Esophagus muscularis mucosa (tissue), 4 donors: ENCODE results near the gene SPATA33. TPM values are rescaled to one million over a fixed set of nuclear protein-coding genes. Genes with fewer than 3 reads are reported as not detected.

Experiments used
- DNase-seq: peaks from one replicate; pipeline ENCODE4 v3.0.0-alpha.2; 2017; ENCODE audit errors: extremely low spot score
- H3K27ac ChIP-seq, 4 donors: fragments of 200-600 bp; sonication (generic); replicated peaks in 1 of 4; 1 replicate in 3 of 4; 2 replicates in 1 of 4; pipeline ENCODE4 v1.5.1; 2016 to 2019; ENCODE audit warnings: mild to moderate bottlenecking in 1 of 4
- H3K27me3 ChIP-seq, 4 donors: fragments of 200-600 bp; sonication (generic); one replicate each; pipeline versions ENCODE4 v1.5.1 to v1.6.0; 2016 to 2019
- H3K36me3 ChIP-seq, 4 donors: fragments of 200-600 bp; sonication (generic); one replicate each; pipeline ENCODE4 v1.5.1; 2016 to 2019
- H3K4me1 ChIP-seq, 4 donors: fragments of 200-600 bp; sonication (generic); one replicate each; pipeline ENCODE4 v1.5.1; 2016 to 2019
- H3K4me3 ChIP-seq, 4 donors: fragments of 200-600 bp; sonication (generic); 1 replicate in 2 of 4; 2 replicates in 2 of 4; pipeline ENCODE4 v1.5.1; 2016 to 2019; ENCODE audit warnings: mild to moderate bottlenecking in 4 of 4, moderate library complexity in 1 of 4
- H3K9me3 ChIP-seq, 4 donors: fragments of 200-600 bp; sonication (generic); 1 replicate in 3 of 4; 2 replicates in 1 of 4; pipeline ENCODE4 v1.5.1; 2016 to 2019
- CTCF ChIP-seq, 3 experiments: fragments of 200-600 bp in 2 of 3; fragments of 450-650 bp in 1 of 3; sonication (generic) in 2 of 3; IDR thresholded peaks; one replicate each; pipeline ENCODE4 v1.5.1; 2017 to 2019; ENCODE audit warnings: antibody characterized with exemption in 3 of 3, mild to moderate bottlenecking in 2 of 3, moderate library complexity in 1 of 3
- EP300 ChIP-seq: sonication (generic); formaldehyde crosslinking; IDR thresholded peaks from one replicate; pipeline ENCODE4 v1.6.1; 2017; ENCODE audit warnings: antibody characterized with exemption
- POLR2A ChIP-seq: fragments of 450-650 bp; IDR thresholded peaks from one replicate; pipeline ENCODE4 v1.6.1; 2017; ENCODE audit warnings: antibody characterized with exemption, moderate library complexity, mild to moderate bottlenecking, low read depth
- POLR2AphosphoS5 ChIP-seq, 2 donors: sonication (generic); formaldehyde crosslinking; IDR thresholded peaks; one replicate each; pipeline ENCODE4 v1.6.1; 2017; ENCODE audit warnings: antibody characterized with exemption in 2 of 2
- WGBS: methylation state at CpG from one replicate; pipeline ENCODE4 v1.1.5; 2018; 5-methylcytosine and 5-hydroxymethylcytosine counted together
- intact Hi-C: fragments of 100-400 bp; cut with DNase I; formaldehyde crosslinking; loops from one replicate; pipeline ENCODE4 v1.15.1; 2023
- total RNA-seq, 4 donors: library from RNA; depleted of rRNA; stranded (reverse); fragments of >200 nt; gene quantifications; one replicate each; pipeline versions ENCODE4 v1.1.0 to v1.2.1, GENCODE V29; 2016

Gene SPATA33
- total RNA-seq, 4 donors from 2014 or later: 2.2 to 4.9 (median 3.6) TPM

- no peak for DNase-seq
- Histone ChIP-seq H3K36me3 (no peaks in the 10 kb centered on the region), H3K9me3 (no peaks in the 10 kb centered on the region), H3K4me1 (peaks cover 11 to 18% (median 16%) of the 10 kb centered on the region in 4 donors), H3K27ac (no peak overlapping the region), H3K4me3 (no peak overlapping the region), H3K27me3 (peaks cover 0 to 30% (median 6%) of the 10 kb centered on the region in 4 donors)
- no CpG with 5 or more reads among the region's 12 CpGs for WGBS
- intact Hi-C loops: no loop called here
- TF ChIP-seq POLR2AphosphoS5 (IDR thresholded peaks at IDR 0.05) (no peak), POLR2A (no peak), CTCF (IDR thresholded peaks at IDR 0.05) (no peak), EP300 (no peak)
These were observed 21.0 kb upstream of the SPATA33 start for GRCh38 chr16:89636663-89637062.

GRCh38 chr16:89637379-89637778 is 20.3 kb upstream of the SPATA33 start:
- Histone ChIP-seq H3K4me3 (no peak overlapping the region), H3K36me3 (no peaks in the 10 kb centered on the region), H3K27me3 (peaks cover 0 to 22% (median 6%) of the 10 kb centered on the region in 4 donors), H3K9me3 (no peaks in the 10 kb centered on the region), H3K4me1 (peaks cover 11 to 20% (median 17%) of the 10 kb centered on the region in 4 donors), H3K27ac (no peak overlapping the region)
- DNase-seq: no peak
- intact Hi-C loops: no loop called here
- no peak for TF ChIP-seq EP300
- TF ChIP-seq POLR2AphosphoS5 (IDR thresholded peaks at IDR 0.05): no peak
- TF ChIP-seq POLR2A: no peak
- no peak for TF ChIP-seq CTCF (IDR thresholded peaks at IDR 0.05)
- 76% methylated on average over 10 of the region's 10 CpGs for whole genome bisulfite sequencing

DNA sequence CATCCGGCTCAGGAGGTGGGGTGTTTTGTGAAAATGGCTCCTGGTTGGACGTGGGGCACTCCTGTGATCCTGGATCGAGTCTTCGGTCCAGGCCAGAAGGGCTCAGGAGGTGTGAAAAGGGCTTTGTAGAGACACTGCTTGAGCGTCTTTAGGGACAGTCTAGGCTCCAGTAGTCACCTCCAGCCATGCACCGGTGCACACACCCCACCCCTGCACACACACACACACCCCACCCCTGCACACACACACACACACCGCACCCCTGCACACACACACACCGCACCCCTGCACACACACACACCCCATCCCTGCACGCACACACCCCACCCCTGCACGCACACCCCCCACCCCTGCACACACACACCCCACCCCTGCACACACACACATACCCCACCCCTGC is 19.2 kb upstream of the SPATA33 start:
- TF ChIP-seq POLR2AphosphoS5 (IDR thresholded peaks at IDR 0.05) (no peak), EP300 (no peak), CTCF (IDR thresholded peaks at IDR 0.05) (no peak), POLR2A (no peak)
- H3K27ac ChIP-seq: no peak overlapping the region
- H3K27me3 ChIP-seq: peaks cover 0 to 12% (median 2%) of the 10 kb centered on the region in 4 donors
- no peak overlapping the region for H3K4me3 ChIP-seq
- peaks cover 11 to 20% (median 17%) of the 10 kb centered on the region in 4 donors for H3K4me1 ChIP-seq
- no peaks in the 10 kb centered on the region for H3K9me3 ChIP-seq
- no peaks in the 10 kb centered on the region for H3K36me3 ChIP-seq
- DNase-seq: no peak
- WGBS: 72% methylated on average over 6 of the region's 10 CpGs
- intact Hi-C loops: no loop called here

GRCh38 chr16:89639385-89639784 is 18.3 kb upstream of the SPATA33 start:
- DNase-seq: no peak
- intact Hi-C loops: no loop called here
- TF ChIP-seq CTCF (IDR thresholded peaks at IDR 0.05): no peak
- TF ChIP-seq POLR2AphosphoS5 (IDR thresholded peaks at IDR 0.05): no peak
- TF ChIP-seq EP300: no peak
- TF ChIP-seq POLR2A: no peak
- Histone ChIP-seq H3K4me3 (no peak overlapping the region), H3K36me3 (peaks cover 0 to 7% (median under 1%) of the 10 kb centered on the region in 4 donors), H3K27me3 (peaks cover 0 to 7% (median 0%) of the 10 kb centered on the region in 4 donors), H3K9me3 (no peaks in the 10 kb centered on the region), H3K4me1 (peaks cover 11 to 20% (median 17%) of the 10 kb centered on the region in 4 donors), H3K27ac (no peak overlapping the region)
- WGBS: 67% methylated on average over 6 of the region's 6 CpGs

DNA sequence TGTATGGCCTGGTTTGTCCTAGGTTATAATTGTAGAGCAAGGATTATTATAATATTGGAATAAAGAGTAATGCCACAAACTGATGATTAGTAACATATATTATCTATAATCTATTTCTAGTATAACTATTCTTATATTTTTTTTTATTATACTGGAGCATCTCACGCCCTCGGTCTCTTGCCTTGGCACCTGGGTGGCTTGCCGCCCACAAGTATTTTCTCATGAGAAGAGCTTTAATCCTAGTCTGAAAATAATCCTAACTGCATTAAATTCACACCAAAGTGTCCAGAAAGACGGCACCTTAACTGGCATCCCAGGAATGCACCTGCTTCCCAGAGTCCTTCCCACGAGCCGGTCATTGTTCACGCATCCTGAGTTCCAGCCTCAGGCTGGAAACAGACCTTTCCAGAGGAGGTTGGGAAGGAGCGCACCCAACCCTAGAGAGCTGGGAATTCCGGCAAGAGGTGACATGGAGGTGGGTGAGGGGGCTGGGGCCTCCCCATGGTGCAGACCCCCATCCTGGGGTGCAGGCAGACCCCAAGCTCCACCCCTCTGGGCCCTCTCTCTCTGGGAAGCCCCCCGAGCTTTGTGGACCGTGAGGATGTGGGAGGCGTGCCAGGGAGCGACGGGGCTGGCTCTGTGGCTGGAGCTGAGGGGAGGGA is 16.0 kb upstream of the SPATA33 start:
- Histone ChIP-seq H3K36me3 (peaks cover 18 to 29% (median 23%) of the 10 kb centered on the region in 4 donors), H3K9me3 (no peaks in the 10 kb centered on the region), H3K27me3 (no peaks in the 10 kb centered on the region), H3K4me1 (peaks cover 11 to 20% (median 17%) of the 10 kb centered on the region in 4 donors), H3K4me3 (peak overlapping the region; percentile 45 to 57 (median 48)), H3K27ac (peak overlapping the region in 1 of 4 donors; percentile 69)
- intact Hi-C loops: no loop called here
- 52% methylated on average over 8 of the region's 14 CpGs for WGBS
- no peak for DNase-seq
- TF ChIP-seq CTCF (IDR thresholded peaks at IDR 0.05) (no peak), EP300 (no peak)
